Measurements from ENCODE around the gene MSI2. TPM values are rescaled to one million over a fixed set of nuclear protein-coding genes. Genes with fewer than 3 reads are reported as not detected.

MSI2 gene
- total and polyA plus RNA-seq, 7 donors, result 12.6 to 25.8 (median 21.3) TPM

GRCh38 chr17:57650548-57650947, 394.2 kb downstream of the MSI2 start:
- no peak for DNase-seq
- TF ChIP-seq CTCF (IDR thresholded peaks at IDR 0.05) (no peak), POLR2AphosphoS5 (IDR thresholded peaks at IDR 0.05) (no peak), POLR2A (IDR thresholded peaks at IDR 0.05) (no peak), EP300 (IDR thresholded peaks at IDR 0.05) (no peak)
- Histone ChIP-seq H3K9me3 (no peaks in the 10 kb centered on the region), H3K27me3 (no peaks in the 10 kb centered on the region), H3K4me1 (no peaks in the 10 kb centered on the region), H3K27ac (no peak overlapping the region), H3K4me3 (no peak overlapping the region), H3K36me3 (no peaks in the 10 kb centered on the region)
- intact Hi-C loops (cut with DNase I), result no loop called here
- 89 to 93% methylated on average over 4 of the region's 4 CpGs for WGBS, 2 donors

DNA sequence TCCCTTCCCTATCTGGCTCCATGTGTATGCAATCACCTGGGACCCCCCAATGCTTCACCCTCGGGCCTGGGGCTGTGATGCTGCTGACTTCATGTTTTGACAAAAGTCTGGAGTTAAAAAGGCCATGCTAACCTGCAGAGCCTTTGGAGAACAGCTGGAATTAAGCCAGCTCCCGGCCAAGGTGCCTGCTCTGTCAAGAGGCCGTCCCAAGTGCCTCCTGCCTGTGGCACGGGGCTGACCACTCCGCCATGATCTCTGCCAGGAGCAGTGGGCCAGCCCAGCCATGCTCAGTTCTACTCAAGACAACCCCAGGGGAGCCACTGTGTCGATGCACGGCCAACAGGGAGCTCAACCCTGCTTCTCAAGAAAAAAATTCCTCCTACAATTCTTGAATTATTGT, 395.1 kb downstream of the MSI2 start:
- Histone ChIP-seq H3K27me3 (no peaks in the 10 kb centered on the region), H3K9me3 (no peaks in the 10 kb centered on the region), H3K4me1 (no peaks in the 10 kb centered on the region), H3K36me3 (no peaks in the 10 kb centered on the region), H3K4me3 (no peak overlapping the region), H3K27ac (no peak overlapping the region)
- DNase-seq, result no peak
- TF ChIP-seq POLR2A (IDR thresholded peaks at IDR 0.05), result no peak
- no peak for TF ChIP-seq CTCF (IDR thresholded peaks at IDR 0.05)
- TF ChIP-seq EP300 (IDR thresholded peaks at IDR 0.05), result no peak
- TF ChIP-seq POLR2AphosphoS5 (IDR thresholded peaks at IDR 0.05), result no peak
- intact Hi-C loops (cut with DNase I), result no loop called here
- WGBS, 2 donors, result 95% methylated on average over 7 of the region's 7 CpGs

GRCh38 chr17:57651996-57652395, 395.7 kb downstream of the MSI2 start:
- intact Hi-C loops (cut with DNase I), result no loop called here
- H3K4me1 ChIP-seq, result no peaks in the 10 kb centered on the region
- H3K27me3 ChIP-seq, result no peaks in the 10 kb centered on the region
- 97% methylated on average over 13 of the region's 13 CpGs for WGBS, 2 donors
- no peaks in the 10 kb centered on the region for H3K9me3 ChIP-seq
- TF ChIP-seq CTCF (IDR thresholded peaks at IDR 0.05) (no peak), EP300 (IDR thresholded peaks at IDR 0.05) (no peak), POLR2AphosphoS5 (IDR thresholded peaks at IDR 0.05) (no peak), POLR2A (IDR thresholded peaks at IDR 0.05) (no peak)
- H3K4me3 ChIP-seq, result no peak overlapping the region
- H3K36me3 ChIP-seq, result no peaks in the 10 kb centered on the region
- DNase-seq, result no peak
- no peak overlapping the region for H3K27ac ChIP-seq

- DNase-seq, result no peak
- no peak overlapping the region for H3K27ac ChIP-seq
- H3K4me3 ChIP-seq, result no peak overlapping the region
- no peaks in the 10 kb centered on the region for H3K27me3 ChIP-seq
- 84 to 86% methylated on average over 4 of the region's 4 CpGs for WGBS, 2 donors
- H3K36me3 ChIP-seq, result no peaks in the 10 kb centered on the region
- no peak for TF ChIP-seq POLR2A (IDR thresholded peaks at IDR 0.05)
- H3K4me1 ChIP-seq, result no peaks in the 10 kb centered on the region
- no peaks in the 10 kb centered on the region for H3K9me3 ChIP-seq
- intact Hi-C loops (cut with DNase I), result no loop called here
Measured at GRCh38 chr17:57652811-57653210, 396.5 kb downstream of the MSI2 start.

DNA sequence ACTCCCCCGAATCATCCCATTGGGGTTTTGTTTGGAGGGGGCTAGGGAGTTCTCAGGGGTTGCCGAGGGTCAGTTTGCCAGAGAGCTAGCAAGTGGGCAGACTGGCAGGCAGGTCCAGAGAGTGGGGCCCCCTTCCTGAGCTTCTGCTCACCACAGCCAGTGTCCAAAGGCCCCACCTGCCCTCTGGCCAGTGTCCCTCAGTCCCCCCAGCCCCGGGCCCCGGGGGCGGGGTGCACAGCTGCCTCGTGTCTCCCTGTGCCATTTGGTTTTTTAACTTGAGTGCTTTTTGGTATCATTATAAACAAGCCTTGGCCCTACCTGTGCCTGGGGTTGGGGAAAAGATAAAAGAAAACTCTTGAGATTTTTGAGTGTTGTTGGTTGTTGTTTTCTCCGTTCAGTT, 397.0 kb downstream of the MSI2 start:
- intact Hi-C loops (cut with DNase I), result no loop called here
- no peak for TF ChIP-seq CTCF (IDR thresholded peaks at IDR 0.05)
- no peak for TF ChIP-seq EP300 (IDR thresholded peaks at IDR 0.05)
- TF ChIP-seq POLR2A (IDR thresholded peaks at IDR 0.05), result no peak
- no peak for TF ChIP-seq POLR2AphosphoS5 (IDR thresholded peaks at IDR 0.05)

More for the DNA sequence above, 397.0 kb downstream of the MSI2 start:
- no peaks in the 10 kb centered on the region for H3K9me3 ChIP-seq
- 79 to 81% methylated on average over 7 of the region's 7 CpGs for WGBS, 2 donors
- DNase-seq, result no peak
- no peak overlapping the region for H3K27ac ChIP-seq
- no peaks in the 10 kb centered on the region for H3K27me3 ChIP-seq
- no peaks in the 10 kb centered on the region for H3K4me1 ChIP-seq
- no peak overlapping the region for H3K4me3 ChIP-seq
- H3K36me3 ChIP-seq, result no peaks in the 10 kb centered on the region

Data from sigmoid colon (tissue), 7 donors.